ENCODE data around the gene SLC25A6. TPM values are rescaled to one million over a fixed set of nuclear protein-coding genes. Genes with fewer than 3 reads are reported as not detected.

SLC25A6 gene
- total RNA-seq, 1 experiment from 2014 or later: 463 TPM

- H3K4me1 Mint-ChIP-seq (ENCODE audit: insufficient read depth, unreplicated experiment): peaks cover 14% of the 10 kb centered on the region
Observed at GRCh38 chrX:1389993-1390285, 2.0 kb downstream of the SLC25A6 start.

GRCh38 chrX:1389181-1389992 is 2.5 kb downstream of the SLC25A6 start:
- TF ChIP-seq, protein P1, sequence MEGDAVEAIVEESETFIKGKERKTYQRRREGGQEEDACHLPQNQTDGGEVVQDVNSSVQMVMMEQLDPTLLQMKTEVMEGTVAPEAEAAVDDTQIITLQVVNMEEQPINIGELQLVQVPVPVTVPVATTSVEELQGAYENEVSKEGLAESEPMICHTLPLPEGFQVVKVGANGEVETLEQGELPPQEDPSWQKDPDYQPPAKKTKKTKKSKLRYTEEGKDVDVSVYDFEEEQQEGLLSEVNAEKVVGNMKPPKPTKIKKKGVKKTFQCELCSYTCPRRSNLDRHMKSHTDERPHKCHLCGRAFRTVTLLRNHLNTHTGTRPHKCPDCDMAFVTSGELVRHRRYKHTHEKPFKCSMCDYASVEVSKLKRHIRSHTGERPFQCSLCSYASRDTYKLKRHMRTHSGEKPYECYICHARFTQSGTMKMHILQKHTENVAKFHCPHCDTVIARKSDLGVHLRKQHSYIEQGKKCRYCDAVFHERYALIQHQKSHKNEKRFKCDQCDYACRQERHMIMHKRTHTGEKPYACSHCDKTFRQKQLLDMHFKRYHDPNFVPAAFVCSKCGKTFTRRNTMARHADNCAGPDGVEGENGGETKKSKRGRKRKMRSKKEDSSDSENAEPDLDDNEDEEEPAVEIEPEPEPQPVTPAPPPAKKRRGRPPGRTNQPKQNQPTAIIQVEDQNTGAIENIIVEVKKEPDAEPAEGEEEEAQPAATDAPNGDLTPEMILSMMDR (IDR thresholded peaks at IDR 0.05; ENCODE audit: unreplicated experiment): no peak
- Mint-ChIP-seq H3K4me3 (ENCODE audit: unreplicated experiment) (peak overlapping the region; percentile 93), H3K36me3 (ENCODE audit: insufficient read depth, unreplicated experiment) (peaks cover 87% of the 10 kb centered on the region), H3K9me3 (ENCODE audit: unreplicated experiment) (no peaks in the 10 kb centered on the region), H3K27me3 (ENCODE audit: insufficient read depth, unreplicated experiment) (no peaks in the 10 kb centered on the region), H3K27ac (ENCODE audit: low read depth, unreplicated experiment) (no peak overlapping the region), H3K4me1 (ENCODE audit: insufficient read depth, unreplicated experiment) (peaks cover 10% of the 10 kb centered on the region)
- BruUV-seq (replicated peaks): no TSS peak
- intact Hi-C loops (cut with micrococcal nuclease): no loop called here
- ChIA-PET CTCF (no interaction called here), POLR2A (no interaction called here)
- no peak for DNase-seq (ENCODE audit: unreplicated experiment)

More at GRCh38 chrX:1389993-1390285, 2.0 kb downstream of the SLC25A6 start:
- intact Hi-C loops (cut with micrococcal nuclease): loop anchor here (10.0 kb wide), 1 partner anchor 145 kb away; no protein-coding TSS in a partner anchor
- H3K9me3 Mint-ChIP-seq (ENCODE audit: unreplicated experiment): no peaks in the 10 kb centered on the region
- no peaks in the 10 kb centered on the region for H3K27me3 Mint-ChIP-seq (ENCODE audit: insufficient read depth, unreplicated experiment)
- CTCF ChIA-PET: no interaction called here
- no peak overlapping the region for H3K27ac Mint-ChIP-seq (ENCODE audit: low read depth, unreplicated experiment)
- BruUV-seq (replicated peaks): no TSS peak
- H3K36me3 Mint-ChIP-seq (ENCODE audit: insufficient read depth, unreplicated experiment): peaks cover 85% of the 10 kb centered on the region
- POLR2A ChIA-PET: no interaction called here
- TF ChIP-seq, protein P1 (IDR thresholded peaks at IDR 0.05; ENCODE audit: unreplicated experiment): no peak
- peak overlapping the region; percentile 93 for H3K4me3 Mint-ChIP-seq (ENCODE audit: unreplicated experiment)
- DNase-seq (ENCODE audit: unreplicated experiment): no peak

- ChIA-PET POLR2A (no interaction called here), CTCF (no interaction called here)
- no peaks in the 10 kb centered on the region for H3K9me3 Mint-ChIP-seq (ENCODE audit: unreplicated experiment)
- H3K36me3 Mint-ChIP-seq (ENCODE audit: insufficient read depth, unreplicated experiment): peaks cover 93% of the 10 kb centered on the region
- DNase-seq (ENCODE audit: unreplicated experiment): no peak
- intact Hi-C loops (cut with micrococcal nuclease): no loop called here
- H3K27me3 Mint-ChIP-seq (ENCODE audit: insufficient read depth, unreplicated experiment): no peaks in the 10 kb centered on the region
- no peak overlapping the region for H3K27ac Mint-ChIP-seq (ENCODE audit: low read depth, unreplicated experiment)
- peaks cover 4% of the 10 kb centered on the region for H3K4me1 Mint-ChIP-seq (ENCODE audit: insufficient read depth, unreplicated experiment)
- BruUV-seq (replicated peaks): no TSS peak
- peak overlapping the region; percentile 54 for H3K4me3 Mint-ChIP-seq (ENCODE audit: unreplicated experiment)
- TF ChIP-seq, protein P1 (IDR thresholded peaks at IDR 0.05; ENCODE audit: unreplicated experiment): no peak
Observed at GRCh38 chrX:1388651-1389050, 3.3 kb downstream of the SLC25A6 start.

DNA sequence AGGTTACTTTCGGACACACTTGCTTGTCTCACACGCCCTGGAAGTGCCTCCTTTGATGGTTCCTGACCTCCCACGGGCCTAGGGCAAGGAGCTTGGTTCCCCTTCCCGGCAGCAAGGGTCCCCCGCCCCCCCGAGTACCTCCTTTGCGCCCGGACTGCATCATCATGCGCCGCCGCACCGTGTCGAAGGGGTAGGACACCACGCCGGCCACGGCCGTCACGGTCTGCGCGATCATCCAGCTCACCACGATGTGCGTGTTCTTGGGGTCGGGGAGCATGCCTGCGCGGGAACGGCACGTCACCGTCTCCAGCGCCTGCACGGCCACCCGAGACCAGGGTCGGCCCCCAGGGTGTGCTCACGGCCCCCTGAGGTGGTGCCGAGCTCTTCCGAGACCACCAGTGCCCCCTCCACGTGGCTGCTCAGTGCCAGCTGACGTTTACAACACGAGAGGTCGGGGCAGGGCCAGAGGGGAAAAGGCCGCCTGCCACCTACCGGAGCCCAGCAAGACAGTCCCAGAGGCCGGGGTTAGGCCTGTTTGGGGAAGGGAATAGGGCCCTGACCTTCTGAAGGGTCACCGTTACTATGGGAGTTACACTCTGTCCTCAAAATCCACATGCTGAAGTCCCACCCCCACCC is 4.7 kb downstream of the SLC25A6 start:
- no peak overlapping the region for H3K27ac Mint-ChIP-seq (ENCODE audit: low read depth, unreplicated experiment)

More for the DNA sequence above, 4.7 kb downstream of the SLC25A6 start:
- ChIA-PET CTCF (no interaction called here), POLR2A (no interaction called here)
- intact Hi-C loops (cut with micrococcal nuclease): no loop called here
- BruUV-seq (replicated peaks): no TSS peak
- H3K4me3 Mint-ChIP-seq (ENCODE audit: unreplicated experiment): no peak overlapping the region
- no peaks in the 10 kb centered on the region for H3K9me3 Mint-ChIP-seq (ENCODE audit: unreplicated experiment)
- peaks cover 6% of the 10 kb centered on the region for H3K4me1 Mint-ChIP-seq (ENCODE audit: insufficient read depth, unreplicated experiment)
- DNase-seq (ENCODE audit: unreplicated experiment): no peak
- peaks cover 98% of the 10 kb centered on the region for H3K36me3 Mint-ChIP-seq (ENCODE audit: insufficient read depth, unreplicated experiment)
- H3K27me3 Mint-ChIP-seq (ENCODE audit: insufficient read depth, unreplicated experiment): no peaks in the 10 kb centered on the region
- TF ChIP-seq, protein P1 (IDR thresholded peaks at IDR 0.05; ENCODE audit: unreplicated experiment): no peak

Data from MCF 10A (cell line).